ENCODE measurements around the gene PLD4.

DNA sequence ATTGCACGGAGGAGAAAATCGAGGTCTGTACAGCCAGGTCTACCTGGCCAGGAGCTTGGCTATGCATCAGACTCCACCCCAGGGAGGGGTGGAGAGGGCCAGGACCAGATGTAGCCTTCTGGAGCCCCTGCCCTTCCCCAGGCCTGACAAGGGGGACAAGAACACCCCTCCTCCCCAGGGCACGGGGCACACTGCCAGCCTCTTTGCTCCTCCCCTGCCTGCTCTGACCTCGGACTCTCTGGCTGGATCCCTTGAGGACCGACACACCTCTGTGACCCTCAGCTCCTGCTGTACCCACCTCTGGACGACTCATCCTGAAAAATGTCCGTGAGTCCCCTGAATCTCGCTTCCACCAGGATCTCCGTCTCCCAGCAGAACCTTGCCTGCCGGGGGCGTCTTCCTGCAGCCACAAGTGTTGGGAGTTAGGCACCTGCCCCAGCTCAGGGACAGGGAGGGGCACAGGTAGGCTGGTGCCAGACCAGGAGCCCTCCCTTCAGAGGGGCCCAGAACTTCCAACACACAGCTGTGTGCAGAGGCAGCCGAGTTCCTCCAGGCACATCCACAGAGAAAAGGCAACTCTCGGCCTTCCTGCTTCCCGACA, 31.7 kb downstream of the PLD4 start:
- TF ChIP-seq EZH2 (IDR thresholded peaks at IDR 0.05) = no peak
- no peak for TF ChIP-seq POLR2AphosphoS5 (IDR thresholded peaks at IDR 0.05; ENCODE audit: borderline replicate concordance, low read depth, low read length)
- TF ChIP-seq FOXP2 (optimal IDR thresholded peaks at IDR 0.05; ENCODE audit: control extremely low read depth, extremely low read length, insufficient read depth) = no peak

All from SK-N-MC (cell line).